GM12873 (cell line): ENCODE data around the gene SMIM27.
A peak's percentile ranks its signal among the peaks of the same experiment; 100 is the strongest.

ENCODE experiments used
- TF ChIP-seq, protein P1 (sequence below): IDR thresholded peaks from 2 replicates; pipeline ENCODE4 v1.5.1; 2012; ENCODE audit warnings: low read depth, mild to moderate bottlenecking, moderate library complexity, low read length, control low read depth; ENCODE audit not compliant: insufficient read depth; ENCODE audit errors: missing control alignments

The SMIM27 gene

DNA sequence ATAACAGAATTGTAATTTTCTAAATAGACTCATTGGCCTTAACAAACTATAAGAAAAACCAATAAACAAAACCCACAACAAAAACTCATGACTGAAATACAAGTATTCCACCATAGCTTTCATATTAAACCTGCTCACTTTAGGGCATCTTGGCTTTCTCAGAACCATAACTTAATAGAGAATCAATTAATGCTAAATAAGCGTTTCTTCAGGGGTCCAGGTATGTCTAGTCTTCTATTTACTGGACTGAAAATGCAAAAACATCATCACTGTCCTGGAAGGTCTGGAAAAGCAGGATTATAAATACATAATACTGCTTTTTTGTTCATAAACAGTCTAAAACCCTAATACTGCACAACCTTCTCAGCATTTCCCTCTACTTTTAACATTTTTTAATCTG, 6.2 kb upstream of the SMIM27 start:
- TF ChIP-seq, protein P1, sequence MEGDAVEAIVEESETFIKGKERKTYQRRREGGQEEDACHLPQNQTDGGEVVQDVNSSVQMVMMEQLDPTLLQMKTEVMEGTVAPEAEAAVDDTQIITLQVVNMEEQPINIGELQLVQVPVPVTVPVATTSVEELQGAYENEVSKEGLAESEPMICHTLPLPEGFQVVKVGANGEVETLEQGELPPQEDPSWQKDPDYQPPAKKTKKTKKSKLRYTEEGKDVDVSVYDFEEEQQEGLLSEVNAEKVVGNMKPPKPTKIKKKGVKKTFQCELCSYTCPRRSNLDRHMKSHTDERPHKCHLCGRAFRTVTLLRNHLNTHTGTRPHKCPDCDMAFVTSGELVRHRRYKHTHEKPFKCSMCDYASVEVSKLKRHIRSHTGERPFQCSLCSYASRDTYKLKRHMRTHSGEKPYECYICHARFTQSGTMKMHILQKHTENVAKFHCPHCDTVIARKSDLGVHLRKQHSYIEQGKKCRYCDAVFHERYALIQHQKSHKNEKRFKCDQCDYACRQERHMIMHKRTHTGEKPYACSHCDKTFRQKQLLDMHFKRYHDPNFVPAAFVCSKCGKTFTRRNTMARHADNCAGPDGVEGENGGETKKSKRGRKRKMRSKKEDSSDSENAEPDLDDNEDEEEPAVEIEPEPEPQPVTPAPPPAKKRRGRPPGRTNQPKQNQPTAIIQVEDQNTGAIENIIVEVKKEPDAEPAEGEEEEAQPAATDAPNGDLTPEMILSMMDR = no peak

DNA sequence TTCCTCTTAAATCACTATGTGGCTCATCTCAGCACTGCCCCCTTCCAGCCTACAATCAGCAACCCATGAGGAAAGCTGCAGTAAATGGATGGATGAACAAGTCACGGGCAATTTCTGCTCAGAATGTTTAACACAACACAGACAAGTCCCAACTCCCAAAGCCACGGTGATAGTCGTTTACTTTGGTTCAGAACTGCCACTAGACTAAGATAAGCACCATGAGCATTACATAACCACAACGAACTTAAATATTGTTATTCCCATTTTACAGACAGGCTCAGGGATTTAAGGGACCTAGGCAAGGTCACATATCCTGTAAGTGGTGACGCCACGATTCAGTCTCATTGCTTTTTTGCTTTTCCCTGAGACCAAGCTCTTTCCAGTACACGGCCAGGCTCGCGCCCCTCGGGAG, 2.0 kb upstream of the SMIM27 start:
- TF ChIP-seq, protein P1 = no peak

DNA sequence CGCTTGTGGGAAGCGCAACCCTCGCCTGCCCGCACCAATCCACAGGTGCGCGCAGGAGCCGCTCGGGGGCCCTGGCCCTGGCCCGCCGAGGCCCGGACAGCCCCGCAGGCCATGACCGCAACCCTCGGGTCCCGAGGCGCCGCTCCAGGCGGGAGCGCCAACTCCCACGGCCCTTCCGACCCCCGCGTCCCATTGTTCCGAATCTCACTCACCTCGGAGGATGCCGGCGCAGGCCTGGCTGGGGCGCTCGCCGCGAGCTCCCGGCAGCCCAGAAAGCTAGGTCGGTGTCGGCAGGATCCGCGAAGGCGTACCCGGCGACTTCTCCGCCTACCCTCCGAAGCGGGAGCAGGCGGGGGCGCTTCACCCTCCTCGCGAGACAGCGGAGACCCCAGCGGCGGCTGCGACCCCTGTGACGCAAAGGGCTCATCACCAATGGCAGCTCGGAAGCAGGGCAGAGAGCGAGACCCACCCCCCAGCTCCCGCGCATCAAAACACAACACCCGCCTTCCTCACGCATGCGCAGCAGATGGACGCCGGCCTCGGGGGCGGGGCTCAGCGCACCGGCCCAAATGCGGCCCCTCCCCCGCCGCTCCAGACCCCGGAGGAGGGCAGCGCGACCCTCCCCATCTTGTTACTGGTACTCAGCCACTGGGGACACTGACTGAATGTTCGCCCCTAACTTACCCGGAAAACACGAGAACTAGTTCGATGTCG, 1.4 kb upstream of the SMIM27 start:
- TF ChIP-seq, protein P1 = peak; percentile 17

DNA sequence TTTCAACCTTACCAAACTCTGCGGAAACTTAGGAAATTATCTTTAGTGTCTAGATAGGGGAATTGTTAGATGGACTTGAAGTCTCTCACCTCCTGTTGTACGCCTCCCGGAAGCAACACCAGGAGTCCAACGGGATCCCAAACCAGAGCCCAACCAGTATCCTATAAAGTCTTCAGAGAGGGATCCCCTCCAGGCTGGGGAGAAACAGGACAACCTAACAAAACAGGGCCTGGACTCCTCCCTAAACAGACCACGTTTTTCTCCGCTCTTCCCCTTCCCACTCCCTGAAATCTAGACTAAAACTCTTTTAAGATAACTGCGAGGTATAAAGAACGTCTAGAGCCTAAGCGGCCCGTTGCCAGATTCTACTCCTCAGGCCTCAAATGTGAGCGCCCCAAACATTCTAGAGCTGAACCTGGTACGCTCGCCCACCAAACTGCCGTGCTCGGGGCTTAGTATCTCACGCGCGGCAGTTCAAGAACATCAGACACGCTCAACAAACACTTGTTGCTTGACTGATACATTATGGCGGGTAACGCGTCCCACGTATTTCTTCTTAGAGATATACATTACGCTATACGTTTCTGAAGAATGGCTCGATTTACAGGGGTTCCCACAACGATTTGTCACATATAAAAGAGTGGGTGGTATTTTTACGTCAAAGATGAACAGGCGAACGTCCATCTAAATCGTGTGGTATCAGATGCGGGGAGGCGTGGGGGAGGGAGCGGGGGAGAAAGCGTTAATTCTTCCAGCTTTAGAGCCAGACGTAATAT, 663 bp upstream of the SMIM27 start:
- TF ChIP-seq, protein P1 = no peak

DNA sequence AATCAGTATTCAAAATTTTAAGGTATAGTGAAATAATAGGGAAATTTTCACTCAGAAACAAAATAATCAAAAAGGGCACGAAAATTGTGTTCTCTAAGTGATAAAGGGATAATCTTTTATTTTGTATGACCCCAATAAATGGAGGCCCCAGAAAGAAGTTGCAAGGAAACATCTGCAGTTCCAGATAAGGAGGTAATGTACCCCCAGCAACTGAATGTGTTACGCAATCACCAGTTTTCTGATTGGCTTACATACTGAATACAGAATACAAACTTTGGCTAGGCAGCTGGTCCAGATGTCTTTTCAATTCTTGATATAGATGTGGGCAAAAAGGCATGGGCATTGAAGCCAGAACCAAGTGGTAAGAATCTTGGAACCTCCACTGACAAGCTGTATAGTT, 2.0 kb downstream of the SMIM27 start:
- TF ChIP-seq, protein P1 = no peak

DNA sequence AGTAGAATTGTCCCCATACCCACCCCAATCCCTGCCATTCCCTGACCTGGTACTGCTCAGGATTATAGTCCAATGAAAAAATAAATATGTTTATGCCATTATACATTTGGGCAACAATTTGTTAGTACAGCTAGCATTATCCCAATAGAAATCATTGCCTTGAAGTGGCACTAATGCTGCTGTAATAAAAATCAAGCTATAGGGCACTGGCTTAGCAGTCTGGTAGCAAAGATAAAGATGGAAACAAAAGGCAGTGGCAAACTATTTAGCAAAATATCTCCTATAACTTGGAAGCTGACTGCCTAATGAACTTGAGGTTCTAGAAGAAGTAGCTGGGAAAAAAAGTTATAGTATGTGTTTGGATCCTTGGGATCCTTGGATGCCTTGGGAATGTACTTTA, 2.5 kb downstream of the SMIM27 start:
- TF ChIP-seq, protein P1 = no peak

DNA sequence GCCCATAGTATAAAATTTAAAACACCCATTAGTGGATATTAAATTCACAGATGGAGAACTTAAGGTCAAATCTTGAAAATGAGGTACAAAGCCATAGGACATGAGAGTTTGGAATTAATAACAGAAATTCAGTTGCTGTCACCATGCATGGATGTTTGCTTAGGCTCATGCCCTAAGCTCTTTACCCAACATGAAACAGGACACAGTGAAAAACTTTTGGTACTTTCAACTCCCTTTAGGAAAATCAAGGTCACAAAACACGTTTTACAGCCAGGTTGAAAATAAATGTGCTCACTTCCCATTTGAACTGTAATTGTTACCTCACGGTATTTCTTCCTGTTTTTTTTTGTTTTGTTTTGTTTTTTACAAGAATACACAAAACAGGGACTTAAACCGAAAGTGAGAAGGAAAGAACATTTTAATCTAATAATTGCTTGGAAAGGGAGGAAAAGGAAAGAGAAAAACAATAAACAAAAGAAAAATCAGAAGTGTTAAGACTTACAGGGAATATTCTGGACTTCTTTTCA, 6.3 kb downstream of the SMIM27 start:
- TF ChIP-seq, protein P1 = no peak
